MV-4-11 (cell line): Measurements from ENCODE around the gene MAGI2.
"Not testable (repeated sequence)": the region's sequence is repeated elsewhere in the genome, so short reads cannot be mapped to it uniquely, and the experiment has no call there.

Experiments
- DNase-seq: peaks from one replicate; lab custom pipeline; 2025; lab: John Stamatoyannopoulos, UW

The MAGI2 gene

DNA sequence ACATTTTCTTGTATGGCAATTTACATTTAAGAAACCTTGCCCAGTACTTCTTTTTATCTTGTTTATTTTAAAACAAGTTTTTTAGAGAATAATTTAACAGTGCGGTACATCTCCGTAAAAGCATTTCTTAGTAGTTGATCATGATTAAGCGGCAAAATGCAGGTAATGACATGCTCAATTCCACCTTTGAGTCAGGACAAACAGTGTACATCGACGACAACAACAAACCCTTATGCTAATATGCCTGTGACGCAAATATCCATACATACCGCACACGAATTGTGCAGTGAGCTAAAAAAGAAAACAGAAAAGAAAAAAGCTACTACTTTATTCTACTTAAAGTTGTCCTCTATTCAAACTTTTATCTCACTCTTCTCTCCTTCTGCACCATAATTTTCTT is 1.9 kb downstream of the MAGI2 start:
- DNase-seq: no peak

- DNase-seq: not testable (repeated sequence)
Observed at GRCh38 chr7:79442766-79443165, 10.7 kb downstream of the MAGI2 start.

- DNase-seq: no peak
Observed at GRCh38 chr7:79436378-79436777, 17.1 kb downstream of the MAGI2 start.

- no peak for DNase-seq
Observed at GRCh38 chr7:79434867-79435266, 18.6 kb downstream of the MAGI2 start.

DNA sequence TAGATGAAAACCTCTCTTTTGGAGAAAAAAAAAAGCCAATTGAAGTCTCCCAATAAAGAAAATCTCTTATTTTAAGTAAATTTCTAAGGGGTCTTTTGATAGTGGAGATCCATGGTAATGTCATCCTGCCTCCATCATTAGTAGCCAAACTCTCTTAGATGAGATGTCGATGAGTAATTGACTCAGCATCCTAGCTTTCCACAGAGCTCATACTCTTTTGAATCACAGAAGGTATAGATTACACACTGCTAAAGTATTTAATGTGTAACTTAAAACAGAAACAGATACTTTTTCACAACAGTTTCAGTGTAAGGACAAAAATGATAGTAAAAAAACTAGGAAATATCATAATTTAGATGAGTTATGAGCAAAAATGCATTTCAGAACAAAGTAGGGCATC is 19.4 kb downstream of the MAGI2 start:
- DNase-seq: no peak

GRCh38 chr7:79430391-79430790 is 23.1 kb downstream of the MAGI2 start:
- no peak for DNase-seq

GRCh38 chr7:79425665-79426064 is 27.8 kb downstream of the MAGI2 start:
- DNase-seq: no peak

- DNase-seq: no peak
Observed at GRCh38 chr7:79421751-79422150, 31.7 kb downstream of the MAGI2 start.

GRCh38 chr7:79420464-79420863 is 33.0 kb downstream of the MAGI2 start:
- DNase-seq: no peak

- DNase-seq: no peak
Observed at GRCh38 chr7:79414910-79415309, 38.6 kb downstream of the MAGI2 start.

DNA sequence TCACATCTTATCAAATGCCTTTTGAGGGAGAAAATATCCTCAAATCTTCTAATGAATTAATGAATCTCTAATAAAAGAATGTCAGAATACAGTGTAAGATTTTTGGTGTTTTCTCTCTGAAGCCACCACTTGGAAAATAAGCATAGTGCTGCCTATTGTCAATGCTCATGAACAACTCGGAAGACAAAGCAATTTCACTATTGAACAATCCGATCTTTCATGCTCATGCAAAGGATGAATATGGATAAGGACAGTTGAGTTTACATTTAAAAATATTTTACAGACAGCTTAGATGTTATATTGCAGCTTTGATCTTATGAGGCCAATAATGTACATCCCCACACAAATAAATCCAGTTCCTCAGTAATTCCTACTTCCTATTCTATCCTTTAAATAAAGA is 40.6 kb downstream of the MAGI2 start:
- no peak for DNase-seq

DNA sequence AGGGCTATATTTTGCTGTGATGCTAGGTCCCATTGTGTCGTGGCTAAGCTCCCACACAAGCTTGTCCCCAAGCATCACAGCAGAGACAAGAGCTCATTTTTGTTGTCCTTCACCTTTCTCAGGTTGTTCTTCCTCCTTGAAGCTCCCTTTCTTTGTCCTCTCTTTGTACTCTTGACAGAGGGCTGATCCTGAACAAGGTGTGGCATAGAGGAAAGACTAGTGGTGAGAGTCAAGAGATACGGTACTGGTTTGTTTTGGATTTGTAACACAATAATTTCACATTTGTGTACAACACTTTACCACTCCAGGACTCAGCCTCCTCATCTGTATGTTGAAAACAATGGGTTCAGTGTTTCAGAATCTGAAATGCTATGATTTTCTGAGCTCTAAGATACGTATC is 41.0 kb downstream of the MAGI2 start:
- DNase-seq: no peak

DNA sequence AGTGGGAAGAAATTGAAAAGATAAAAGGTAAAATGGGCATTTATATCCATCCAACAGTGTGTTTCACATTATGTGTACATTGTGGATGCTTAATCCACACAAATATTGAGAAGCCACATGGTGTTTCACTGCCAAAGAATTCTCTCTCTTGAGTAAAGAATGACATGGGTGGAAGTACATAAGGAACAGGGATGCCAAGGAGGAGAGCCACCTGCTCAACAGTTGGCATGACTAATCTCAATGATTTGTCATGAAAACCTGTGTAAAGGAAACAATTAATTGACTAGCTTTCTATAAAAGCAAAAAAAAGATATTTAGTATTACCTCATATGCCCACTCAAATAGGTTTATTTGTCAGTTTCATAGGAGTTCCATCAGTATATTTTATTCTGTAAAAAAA is 43.1 kb downstream of the MAGI2 start:
- DNase-seq: no peak

DNA sequence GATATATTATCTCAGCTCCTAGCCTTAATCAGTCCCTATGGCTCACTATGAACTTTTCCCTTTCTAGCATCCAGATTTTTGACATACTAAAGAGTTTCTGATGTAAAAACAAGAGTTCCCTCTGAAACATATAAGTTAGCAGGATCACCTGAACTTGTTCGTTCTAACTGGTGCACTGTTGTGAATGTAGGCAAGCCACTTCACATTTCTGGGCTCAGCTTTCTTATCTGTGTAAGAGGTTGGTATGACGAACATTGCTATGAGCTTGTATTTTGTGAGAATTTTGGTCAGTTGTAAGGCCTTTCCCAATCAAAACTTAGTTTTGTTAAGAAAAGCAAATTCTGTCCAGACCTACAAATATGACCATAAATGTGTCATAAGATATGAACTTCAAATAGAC is 46.1 kb downstream of the MAGI2 start:
- DNase-seq: no peak

GRCh38 chr7:79406371-79406770 is 47.1 kb downstream of the MAGI2 start:
- no peak for DNase-seq

DNA sequence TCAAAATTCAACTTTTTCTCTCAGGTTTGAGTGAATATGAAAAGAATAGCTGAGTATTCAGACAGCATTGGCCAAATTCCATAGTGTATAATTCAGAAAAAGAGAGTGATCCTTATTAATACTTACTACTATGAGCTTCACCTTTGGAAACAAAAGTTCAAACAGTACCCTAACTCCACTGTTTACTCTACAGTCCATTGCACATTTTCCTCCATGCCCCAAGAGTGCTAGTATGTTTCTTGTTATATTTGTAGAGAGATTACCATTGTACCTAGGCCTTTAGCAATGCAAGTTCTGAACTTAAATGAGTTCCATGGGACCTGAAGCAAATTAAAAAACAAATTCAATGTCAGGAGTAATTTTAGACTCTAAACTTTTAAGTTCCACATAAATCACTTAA is 48.1 kb downstream of the MAGI2 start:
- DNase-seq: no peak

DNA sequence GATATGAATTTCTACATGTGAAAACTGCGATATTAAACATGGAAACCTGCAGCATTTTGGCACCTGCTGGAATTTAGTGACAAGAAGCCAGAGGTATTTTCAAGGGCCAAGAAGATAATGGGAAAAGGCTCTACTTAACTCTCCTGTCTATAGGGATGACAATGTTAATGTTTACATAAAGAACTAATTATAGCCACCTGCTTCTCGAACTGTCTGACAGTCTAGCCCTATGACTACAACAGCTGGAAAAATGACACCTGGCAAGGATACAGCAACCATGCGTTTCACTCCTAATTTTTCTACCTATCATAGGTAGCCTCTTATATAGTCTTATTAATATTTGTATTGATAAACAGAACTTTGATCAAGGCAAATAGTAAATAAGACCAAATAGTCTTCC is 49.6 kb downstream of the MAGI2 start:
- DNase-seq: no peak

GRCh38 chr7:79403451-79403850 is 50.0 kb downstream of the MAGI2 start:
- no peak for DNase-seq

DNA sequence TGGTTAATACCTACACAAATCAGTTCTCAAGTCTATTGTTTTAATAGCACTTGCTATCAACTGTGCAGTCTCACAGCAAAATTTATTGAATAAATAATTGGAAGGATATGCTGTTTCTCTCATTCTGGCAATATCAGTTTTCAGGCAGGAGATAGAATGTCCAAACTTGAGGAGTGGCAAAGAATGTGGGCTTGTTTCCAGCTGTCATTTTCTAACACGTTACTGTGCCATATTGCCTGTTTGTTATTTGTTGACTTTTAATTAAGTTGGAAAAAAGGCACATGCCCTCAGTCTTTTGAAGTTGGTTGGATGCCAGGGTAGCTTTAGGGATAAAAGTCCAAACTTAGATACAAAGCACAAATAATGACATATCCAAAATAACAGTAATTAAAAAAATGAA is 52.2 kb downstream of the MAGI2 start:
- no peak for DNase-seq

DNA sequence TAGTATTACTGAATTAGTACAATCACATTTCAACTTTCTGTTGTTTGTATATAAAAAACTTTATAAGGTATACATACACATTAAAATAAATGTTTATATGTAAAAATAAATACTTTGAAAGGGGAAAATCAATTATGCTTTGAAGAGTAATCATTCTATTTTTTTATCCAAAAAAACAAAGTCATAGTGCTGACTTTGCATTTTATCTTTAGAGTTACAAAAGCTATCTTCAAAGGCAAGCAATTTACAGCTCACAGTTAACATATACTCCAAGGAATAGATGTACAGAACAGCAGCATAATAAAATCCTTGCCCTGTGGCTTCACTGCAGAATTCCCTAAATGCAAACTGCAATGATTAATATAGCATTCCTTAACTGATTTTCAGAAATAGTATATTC is 53.2 kb downstream of the MAGI2 start:
- no peak for DNase-seq

DNA sequence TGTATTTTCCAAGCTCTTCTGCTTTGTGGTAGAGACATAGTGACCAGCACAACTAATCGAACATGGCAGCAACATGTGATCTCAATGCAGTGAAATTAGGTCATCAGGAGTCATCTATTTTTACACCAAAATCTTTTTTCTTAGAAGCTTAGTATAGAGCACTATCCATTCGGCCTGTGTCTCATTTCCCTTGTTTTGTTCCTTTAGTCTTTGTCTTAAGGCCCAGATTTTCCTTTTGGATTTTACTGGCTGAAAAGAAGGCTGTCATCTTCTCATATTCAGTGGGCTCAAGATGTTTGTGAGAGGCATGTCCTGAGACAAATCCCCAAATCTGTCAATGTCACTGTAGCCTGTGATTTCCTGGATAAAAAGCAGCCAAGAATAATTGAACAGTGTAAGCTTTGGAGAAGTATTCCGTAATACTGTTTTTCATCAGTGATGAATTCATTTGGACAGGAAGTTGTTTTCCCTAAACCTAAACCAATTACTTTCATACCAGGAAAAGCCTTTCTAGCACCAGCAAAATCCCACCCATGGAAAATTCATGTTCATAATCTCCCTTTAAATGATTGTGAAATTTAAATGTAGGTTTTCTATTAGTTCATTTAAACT is 55.2 kb downstream of the MAGI2 start:
- no peak for DNase-seq

- DNase-seq: no peak
Observed at GRCh38 chr7:79386688-79387422, 66.6 kb downstream of the MAGI2 start.

- no peak for DNase-seq
Observed at GRCh38 chr7:79381921-79382320, 71.5 kb downstream of the MAGI2 start.

DNA sequence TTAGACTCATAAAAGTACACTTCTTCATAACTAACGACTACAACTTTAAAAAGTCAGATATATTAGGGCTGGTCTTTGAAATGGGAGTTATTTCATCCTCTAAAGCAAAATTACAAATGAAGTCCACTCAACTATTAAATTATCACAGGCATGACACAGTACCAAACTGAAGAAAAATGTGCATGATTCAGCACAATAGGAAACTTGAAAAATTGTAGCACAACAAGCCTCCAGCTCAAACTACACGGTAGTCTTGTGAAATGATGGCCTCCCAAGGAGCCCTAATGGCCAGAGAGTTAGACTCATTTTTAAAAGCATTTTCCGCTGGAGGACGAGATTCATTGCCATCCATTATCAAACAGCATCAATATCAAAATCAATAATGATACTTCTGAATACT is 76.4 kb downstream of the MAGI2 start:
- DNase-seq: no peak
